GM23338 (cell line): ENCODE results near the gene SIRT3. TPM values are rescaled to one million over a fixed set of nuclear protein-coding genes. Genes with fewer than 3 reads are reported as not detected.

Experiments
- ATAC-seq: fragments of 200-7000 bp; cut with Tn5 transposase; 3 replicates; pipeline ENCODE4 v1.9.1; 2020
- DNase-seq: peaks from one replicate; pipeline ENCODE4 v3.0.0-alpha.2; 2015; ENCODE audit warnings: low spot score
- H2AFZ ChIP-seq: fragments of 200-600 bp; sonication (generic); 2 replicates; pipeline ENCODE4 v1.8.0; 2016; ENCODE audit warnings: antibody characterized with exemption, mild to moderate bottlenecking, moderate library complexity
- H3F3A ChIP-seq: fragments of 200-600 bp; sonication (generic); replicated peaks from 2 replicates; pipeline ENCODE4 v1.8.0; 2017; ENCODE audit warnings: antibody characterized with exemption, mixed run types, low read depth
- H3K27ac ChIP-seq: fragments of 200-600 bp; sonication (generic); 2 replicates; pipeline ENCODE4 v1.6.1; 2016; ENCODE audit warnings: low read depth
- H3K27me3 ChIP-seq: fragments of 200-600 bp; sonication (generic); 2 replicates; pipeline ENCODE4 v1.8.0; 2016; ENCODE audit warnings: mild to moderate bottlenecking, mixed run types, moderate library complexity; ENCODE audit not compliant: insufficient read depth
- H3K36me3 ChIP-seq: fragments of 200-600 bp; sonication (generic); 2 replicates; pipeline ENCODE4 v1.8.0; 2016; ENCODE audit warnings: mild to moderate bottlenecking; ENCODE audit not compliant: insufficient read depth
- H3K4me1 ChIP-seq: fragments of 200-600 bp; sonication (generic); 2 replicates; pipeline ENCODE4 v1.8.0; 2016; ENCODE audit warnings: mild to moderate bottlenecking, moderate library complexity; ENCODE audit not compliant: insufficient read depth
- H3K4me2 ChIP-seq: fragments of 200-600 bp; sonication (generic); 2 replicates; pipeline ENCODE4 v1.7.1; 2017; ENCODE audit warnings: mixed run types
- H3K4me3 ChIP-seq: fragments of 200-600 bp; sonication (generic); 2 replicates; pipeline ENCODE4 v1.6.1; 2016; ENCODE audit warnings: mixed run types
- H3K79me2 ChIP-seq: fragments of 200-600 bp; sonication (generic); replicated peaks from 2 replicates; pipeline ENCODE4 v1.8.0; 2017; ENCODE audit warnings: mild to moderate bottlenecking; ENCODE audit not compliant: insufficient read depth
- H3K9me2 ChIP-seq: fragments of 200-600 bp; sonication (generic); 2 replicates; pipeline ENCODE4 v1.8.0; 2017; ENCODE audit not compliant: insufficient read depth
- H4K20me1 ChIP-seq: fragments of 200-600 bp; sonication (generic); replicated peaks from 2 replicates; pipeline ENCODE4 v1.8.0; 2017; ENCODE audit warnings: mild to moderate bottlenecking; ENCODE audit not compliant: insufficient read depth
- H3K27ac Mint-ChIP-seq: 2 replicates; pipeline ENCODE4 v1.8.0; 2020; ENCODE audit warnings: inconsistent platforms, mild to moderate bottlenecking, moderate library complexity, mixed read lengths
- H3K27me3 Mint-ChIP-seq: 3 replicates; pipeline ENCODE4 v1.8.0; 2022; ENCODE audit warnings: low read depth, mild to moderate bottlenecking, moderate library complexity, mixed read lengths, inconsistent platforms; ENCODE audit not compliant: insufficient read depth, poor library complexity
- H3K36me3 Mint-ChIP-seq: 3 replicates; pipeline ENCODE4 v1.8.0; 2021; ENCODE audit warnings: low read depth, mild to moderate bottlenecking, inconsistent platforms, moderate library complexity, mixed read lengths
- H3K4me1 Mint-ChIP-seq: 3 replicates; pipeline ENCODE4 v1.8.0; 2020; ENCODE audit warnings: mild to moderate bottlenecking, inconsistent platforms, mixed read lengths
- H3K4me3 Mint-ChIP-seq: 3 replicates; pipeline ENCODE4 v1.8.0; 2021; ENCODE audit warnings: moderate library complexity, mild to moderate bottlenecking, inconsistent platforms, mixed read lengths
- H3K9me3 Mint-ChIP-seq: 3 replicates; pipeline ENCODE4 v1.8.0; 2020; ENCODE audit warnings: moderate library complexity, mild to moderate bottlenecking, inconsistent platforms, mixed read lengths
- CREB1 ChIP-seq: fragments of 250-450 bp; sonication (Bioruptor Pico); IDR thresholded peaks from 2 replicates; pipeline ENCODE4 v1.5.0; 2020; ENCODE audit warnings: low read depth, mild to moderate bottlenecking, moderate library complexity
- EZH2 ChIP-seq: fragments of 200-600 bp; sonication (generic); IDR thresholded peaks from one replicate; pipeline ENCODE4 v1.8.0; 2017; ENCODE audit warnings: antibody characterized with exemption, mild to moderate bottlenecking, low read depth; ENCODE audit not compliant: unreplicated experiment
- EZH2phosphoT487 ChIP-seq: fragments of 200-600 bp; sonication (generic); IDR thresholded peaks from one replicate; pipeline ENCODE4 v1.8.1; 2018; ENCODE audit warnings: antibody characterized with exemption; ENCODE audit not compliant: unreplicated experiment
- JUNB ChIP-seq: IDR thresholded peaks from one replicate; pipeline ENCODE4 v1.6.1; 2016; ENCODE audit warnings: antibody characterized with exemption; ENCODE audit not compliant: unreplicated experiment
- POLR2AphosphoS5 ChIP-seq: IDR thresholded peaks from 2 replicates; pipeline ENCODE4 v1.6.1; 2016; ENCODE audit warnings: antibody characterized with exemption, low read depth
- STAT1 ChIP-seq: IDR thresholded peaks from one replicate; pipeline ENCODE4 v1.6.1; 2016; ENCODE audit warnings: antibody characterized with exemption; ENCODE audit not compliant: unreplicated experiment
- ZNF114 ChIP-seq: fragments of 250-450 bp; sonication (Bioruptor Pico); IDR thresholded peaks from 2 replicates; pipeline ENCODE4 v1.5.0; 2020; ENCODE audit warnings: mild to moderate bottlenecking, moderate library complexity
- ZNF331 ChIP-seq: fragments of 250-450 bp; sonication (Bioruptor Pico); IDR thresholded peaks from 2 replicates; pipeline ENCODE4 v1.5.0; 2020; ENCODE audit warnings: low read depth, mild to moderate bottlenecking, moderate library complexity
- polyA plus RNA-seq: library from polyadenylated mRNA; unstranded; fragments of >200 nt; fragmentation: Nextera tagmentation; extraction: Ambion mirVana; gene quantifications from 2 replicates; pipeline ENCODE4 v1.2.1, GENCODE V29; 2016
- total RNA-seq: library from RNA; depleted of rRNA; stranded (reverse); fragments of >200 nt; shearing (Covaris generic); gene quantifications from 2 replicates; pipeline ENCODE4 v1.2.3, GENCODE V29; 2014
- TF ChIP-seq, protein P1 (sequence below): IDR thresholded peaks from one replicate; pipeline ENCODE4 v1.6.1; 2018; ENCODE audit warnings: antibody characterized with exemption; ENCODE audit not compliant: unreplicated experiment
- TF ChIP-seq, protein P2 (sequence below): IDR thresholded peaks from 2 replicates; pipeline ENCODE4 v1.6.1; 2016; ENCODE audit warnings: antibody characterized with exemption

The SIRT3 gene
- total and polyA plus RNA-seq, 2 experiments from 2014 or later = 7.0 to 11.4 TPM

DNA sequence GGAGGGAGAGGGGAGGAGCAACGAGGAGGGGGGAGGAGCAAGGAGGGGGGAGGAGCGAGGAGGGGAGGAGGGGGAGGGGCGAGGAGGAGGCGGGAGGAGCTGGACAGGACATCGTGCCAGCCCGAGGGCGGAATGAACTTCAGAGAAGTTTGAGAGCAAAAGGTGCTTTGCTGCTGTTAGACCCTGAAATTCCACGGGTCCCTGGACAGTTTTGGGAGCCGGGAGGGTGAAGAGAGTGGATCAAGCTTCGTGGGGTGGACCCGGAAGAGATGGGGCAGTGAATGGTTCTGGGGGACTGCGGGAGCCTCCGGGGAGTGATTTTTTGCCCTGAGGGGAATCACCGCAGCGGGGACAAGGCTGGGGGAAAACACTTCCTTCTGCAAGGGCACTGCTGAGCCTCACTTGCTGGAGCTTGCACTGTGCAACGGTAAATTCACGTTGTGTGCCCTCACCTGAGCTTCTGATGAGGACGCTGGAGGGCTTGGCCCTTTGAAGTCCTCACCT lies 31.4 kb upstream of the SIRT3 start (continued):
- TF ChIP-seq, protein P1, sequence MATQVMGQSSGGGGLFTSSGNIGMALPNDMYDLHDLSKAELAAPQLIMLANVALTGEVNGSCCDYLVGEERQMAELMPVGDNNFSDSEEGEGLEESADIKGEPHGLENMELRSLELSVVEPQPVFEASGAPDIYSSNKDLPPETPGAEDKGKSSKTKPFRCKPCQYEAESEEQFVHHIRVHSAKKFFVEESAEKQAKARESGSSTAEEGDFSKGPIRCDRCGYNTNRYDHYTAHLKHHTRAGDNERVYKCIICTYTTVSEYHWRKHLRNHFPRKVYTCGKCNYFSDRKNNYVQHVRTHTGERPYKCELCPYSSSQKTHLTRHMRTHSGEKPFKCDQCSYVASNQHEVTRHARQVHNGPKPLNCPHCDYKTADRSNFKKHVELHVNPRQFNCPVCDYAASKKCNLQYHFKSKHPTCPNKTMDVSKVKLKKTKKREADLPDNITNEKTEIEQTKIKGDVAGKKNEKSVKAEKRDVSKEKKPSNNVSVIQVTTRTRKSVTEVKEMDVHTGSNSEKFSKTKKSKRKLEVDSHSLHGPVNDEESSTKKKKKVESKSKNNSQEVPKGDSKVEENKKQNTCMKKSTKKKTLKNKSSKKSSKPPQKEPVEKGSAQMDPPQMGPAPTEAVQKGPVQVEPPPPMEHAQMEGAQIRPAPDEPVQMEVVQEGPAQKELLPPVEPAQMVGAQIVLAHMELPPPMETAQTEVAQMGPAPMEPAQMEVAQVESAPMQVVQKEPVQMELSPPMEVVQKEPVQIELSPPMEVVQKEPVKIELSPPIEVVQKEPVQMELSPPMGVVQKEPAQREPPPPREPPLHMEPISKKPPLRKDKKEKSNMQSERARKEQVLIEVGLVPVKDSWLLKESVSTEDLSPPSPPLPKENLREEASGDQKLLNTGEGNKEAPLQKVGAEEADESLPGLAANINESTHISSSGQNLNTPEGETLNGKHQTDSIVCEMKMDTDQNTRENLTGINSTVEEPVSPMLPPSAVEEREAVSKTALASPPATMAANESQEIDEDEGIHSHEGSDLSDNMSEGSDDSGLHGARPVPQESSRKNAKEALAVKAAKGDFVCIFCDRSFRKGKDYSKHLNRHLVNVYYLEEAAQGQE = no peak
- TF ChIP-seq ZNF331 (CRISPR knock-in tag) = no peak

DNA sequence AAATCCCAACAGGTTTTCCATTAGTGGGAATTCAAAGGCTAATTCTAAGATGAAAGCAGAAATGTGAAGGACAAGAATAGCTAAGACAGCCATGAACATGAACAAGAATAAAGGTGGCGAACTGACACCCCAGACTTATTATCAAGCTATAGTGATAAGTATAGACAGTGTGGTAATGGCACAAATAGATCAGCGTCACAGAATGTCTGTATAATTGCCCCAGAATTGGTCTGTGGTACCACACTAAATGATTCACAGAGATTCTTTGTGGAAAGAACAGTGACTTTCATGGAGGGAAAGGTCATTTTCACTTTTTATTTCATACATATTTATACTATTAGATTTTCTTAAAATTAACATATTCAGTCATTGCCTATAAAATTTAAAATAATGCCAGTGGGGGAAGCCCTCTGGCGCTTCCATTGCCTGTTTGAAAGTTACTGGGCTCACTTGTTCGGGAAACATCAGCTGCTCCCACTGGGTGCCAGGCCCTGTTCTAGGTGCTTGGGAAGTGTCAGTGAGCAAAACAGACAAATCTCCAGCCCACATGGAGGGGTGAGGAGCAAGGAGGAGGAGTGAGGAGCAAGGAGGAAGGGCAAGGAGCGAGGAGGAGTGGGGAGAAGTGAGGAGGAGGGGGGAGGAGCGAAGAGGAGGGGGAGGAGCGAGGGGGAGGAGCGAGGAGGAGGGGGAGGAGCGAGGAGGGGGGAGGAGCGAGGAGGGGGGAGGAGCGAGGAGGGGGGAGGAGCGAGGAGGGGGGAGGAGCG lies 30.7 kb upstream of the SIRT3 start:
- Mint-ChIP-seq H3K4me3 (no peak overlapping the region; the same call in 2 of the 3 replicates), H3K36me3 (peaks cover 18% of the 10 kb centered on the region; the same call in 2 of the 3 replicates), H3K9me3 (peaks cover 32% of the 10 kb centered on the region), H3K27ac (no peak overlapping the region), H3K4me1 (peaks cover 16% of the 10 kb centered on the region), H3K27me3 (peaks cover 10% of the 10 kb centered on the region)
- no peaks in the 10 kb centered on the region for H3K27me3 ChIP-seq
- H3K36me3 ChIP-seq = 0 out of 2 replicates have a peak, but pooled peaks cover 5% of the 10 kb centered on the region
- no peaks in the 10 kb centered on the region for H3K9me2 ChIP-seq
- H4K20me1 ChIP-seq = no peaks in the 10 kb centered on the region
- H3K4me3 ChIP-seq = no peak overlapping the region
- H3K79me2 ChIP-seq = no peaks in the 10 kb centered on the region
- H3K4me2 ChIP-seq = no peak overlapping the region
- H2AFZ ChIP-seq = no peak overlapping the region
- DNase-seq (peak; percentile 19), ATAC-seq (no peak)
- peaks cover 14% of the 10 kb centered on the region; the same call in 1 of the 2 replicates for H3K4me1 ChIP-seq
- no peak overlapping the region for H3K27ac ChIP-seq
- H3F3A ChIP-seq = 0 out of 2 replicates have a peak, but pooled peaks cover 10% of the 10 kb centered on the region
- TF ChIP-seq ZNF114 (CRISPR knock-in tag) (no peak), STAT1 (no peak), ZNF331 (CRISPR knock-in tag) (no peak), JUNB (no peak), POLR2AphosphoS5 (no peak), CREB1 (CRISPR knock-in tag) (no peak), EZH2 (no peak), EZH2phosphoT487 (no peak)
- TF ChIP-seq, protein P1 = no peak
- TF ChIP-seq, protein P2, sequence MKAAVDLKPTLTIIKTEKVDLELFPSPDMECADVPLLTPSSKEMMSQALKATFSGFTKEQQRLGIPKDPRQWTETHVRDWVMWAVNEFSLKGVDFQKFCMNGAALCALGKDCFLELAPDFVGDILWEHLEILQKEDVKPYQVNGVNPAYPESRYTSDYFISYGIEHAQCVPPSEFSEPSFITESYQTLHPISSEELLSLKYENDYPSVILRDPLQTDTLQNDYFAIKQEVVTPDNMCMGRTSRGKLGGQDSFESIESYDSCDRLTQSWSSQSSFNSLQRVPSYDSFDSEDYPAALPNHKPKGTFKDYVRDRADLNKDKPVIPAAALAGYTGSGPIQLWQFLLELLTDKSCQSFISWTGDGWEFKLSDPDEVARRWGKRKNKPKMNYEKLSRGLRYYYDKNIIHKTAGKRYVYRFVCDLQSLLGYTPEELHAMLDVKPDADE = no peak
